T-cell (primary cell): ENCODE data around the gene LDLRAP1. TPM values are rescaled to one million over a fixed set of nuclear protein-coding genes. Genes with fewer than 3 reads are reported as not detected.
A peak's percentile ranks its signal among the peaks of the same experiment; 100 is the strongest.

Source experiments
- ATAC-seq, 4 experiments: fragments of 200-7000 bp in 3 of 4; fragments of 150-1000 bp in 1 of 4; cut with Tn5 transposase; replicated peaks in 1 of 4; 1 replicate in 3 of 4; 2 replicates in 1 of 4; pipeline ENCODE4 v1.10.0; 2021; ENCODE audit warnings: moderate library complexity in 3 of 4, mild to moderate bottlenecking in 2 of 4, moderate number of reproducible peaks in 1 of 4
- CTCF ChIA-PET, 2 donors: fragments of 300-600 bp; sonication (Branson Sonifier 250); formaldehyde crosslinking; loops; one replicate each; lab custom pipeline; 2022; ENCODE audit warnings: antibody characterized with exemption in 2 of 2; lab: Charles Lee
- POLR2A ChIA-PET, 2 donors: fragments of 300-600 bp; sonication (Branson Sonifier 250); formaldehyde crosslinking; loops; one replicate each; lab custom pipeline; 2022; ENCODE audit warnings: antibody characterized with exemption in 2 of 2; lab: Charles Lee
- DNase-seq, 35 experiments: peaks; one replicate each; pipeline versions ENCODE4 v3.0.0 to v3.0.0-alpha.2; 2013 to 2023
- H3K27ac ChIP-seq: one replicate; pipeline ENCODE4 v1.5.1; 2013; ENCODE audit warnings: low read length
- H3K27me3 ChIP-seq, 2 experiments: replicated peaks in 1 of 2; 1 replicate in 1 of 2; 2 replicates in 1 of 2; pipeline versions ENCODE4 v1.6.1 to v1.7.0; 2013; ENCODE audit warnings: low read length in 1 of 2, mixed read lengths in 1 of 2; ENCODE audit not compliant: control insufficient read depth in 2 of 2, insufficient read depth in 2 of 2; ENCODE audit errors: extremely low read depth in 1 of 2
- H3K36me3 ChIP-seq, 2 donors: 1 replicate in 1 of 2; 2 replicates in 1 of 2; pipeline versions ENCODE4 v1.6.1 to v1.7.0; 2013; ENCODE audit warnings: low read length in 1 of 2; ENCODE audit not compliant: control insufficient read depth in 2 of 2, insufficient read depth in 1 of 2; ENCODE audit errors: extremely low read depth in 1 of 2
- H3K4me1 ChIP-seq, 2 experiments: 1 replicate in 1 of 2; 2 replicates in 1 of 2; pipeline versions ENCODE4 v1.6.1 to v1.7.0; 2013; ENCODE audit warnings: low read length in 2 of 2, mixed read lengths in 1 of 2; ENCODE audit not compliant: insufficient read depth in 2 of 2, control insufficient read depth in 1 of 2; ENCODE audit errors: extremely low read depth in 1 of 2
- H3K4me3 ChIP-seq, 2 donors: 1 replicate in 1 of 2; 2 replicates in 1 of 2; pipeline versions ENCODE4 v1.5.1 to v1.7.0; 2013; ENCODE audit warnings: mild to moderate bottlenecking in 2 of 2, low read length in 1 of 2, moderate library complexity in 1 of 2; ENCODE audit not compliant: control insufficient read depth in 1 of 2; ENCODE audit errors: extremely low read depth in 1 of 2
- H3K9me3 ChIP-seq: 2 replicates; pipeline ENCODE4 v1.7.0; 2013
- H3K27ac Mint-ChIP-seq, 2 donors: one replicate each; pipeline ENCODE4 v1.8.0; 2020 to 2021; ENCODE audit warnings: mild to moderate bottlenecking in 2 of 2, mixed read lengths in 2 of 2
- H3K27me3 Mint-ChIP-seq, 2 donors: one replicate each; pipeline ENCODE4 v1.8.0; 2021 to 2022; ENCODE audit warnings: mixed read lengths in 2 of 2
- H3K36me3 Mint-ChIP-seq: one replicate; pipeline ENCODE4 v1.8.0; 2021; ENCODE audit warnings: mixed read lengths
- H3K4me1 Mint-ChIP-seq, 3 donors: one replicate each; pipeline ENCODE4 v1.8.0; 2020 to 2022; ENCODE audit warnings: mixed read lengths in 3 of 3, mild to moderate bottlenecking in 1 of 3
- H3K4me3 Mint-ChIP-seq, 3 donors: one replicate each; pipeline ENCODE4 v1.8.0; 2020 to 2022; ENCODE audit warnings: mild to moderate bottlenecking in 3 of 3, mixed read lengths in 3 of 3, moderate library complexity in 3 of 3
- H3K9me3 Mint-ChIP-seq, 3 donors: one replicate each; pipeline ENCODE4 v1.8.0; 2020 to 2022; ENCODE audit warnings: mixed read lengths in 3 of 3
- whole genome bisulfite sequencing: methylation state at CpG from one replicate; pipeline ENCODE4 v1.1.5; 2013; ENCODE audit warnings: missing lambda C conversion rate; ENCODE audit not compliant: insufficient coverage; 5-methylcytosine and 5-hydroxymethylcytosine counted together
- total RNA-seq, 35 experiments: library from RNA in 6 of 35; stranded (reverse) in 6 of 35; fragments of 120-200 nt in 1 of 35; gene quantifications; one replicate each; pipeline versions ENCODE4 v1.2.1 to v1.2.4 and lab custom pipeline; 2013 to 2026

Gene LDLRAP1
- total RNA-seq, 5 donors from 2014 or later (not counting 1 experiment from before 2014, with no cell fraction given): 143 to 298 (median 222) TPM

- Histone ChIP-seq H3K4me1 (peaks cover 3 to 62% of the 10 kb centered on the region in 2 experiments), H3K9me3 (no peaks in the 10 kb centered on the region), H3K27me3 (peaks cover 0 to 10% of the 10 kb centered on the region in 2 experiments), H3K36me3 (peaks cover 4 to 10% of the 10 kb centered on the region in 2 donors), H3K27ac (no peak overlapping the region), H3K4me3 (no peak overlapping the region)
- ChIA-PET CTCF (interaction anchor here (0.5 to 1.4 kb wide), 10 partner anchors 10 to 933 kb away, joined by 3 to 4 read pairs (median 4); no protein-coding TSS in a partner anchor), POLR2A (interaction anchor here in 1 of 2 donors (0.6 kb wide), 2 partner anchors 25 to 262 kb away, joined by 3 to 9 read pairs; no protein-coding TSS in a partner anchor)
- DNase-seq (peak in 27 of 35 experiments; percentile 22 to 71 (median 48)), ATAC-seq (peak; percentile 56 to 77 (median 60))
- peaks cover 4% of the 10 kb centered on the region for H3K36me3 Mint-ChIP-seq
- H3K4me3 Mint-ChIP-seq: peak overlapping the region in 1 of 3 donors; percentile 43
- 63% methylated on average over 6 of the region's 18 CpGs for WGBS
- no peaks in the 10 kb centered on the region for H3K9me3 Mint-ChIP-seq
- no peaks in the 10 kb centered on the region for H3K27me3 Mint-ChIP-seq
- peaks cover 56 to 59% (median 58%) of the 10 kb centered on the region in 3 donors for H3K4me1 Mint-ChIP-seq
- H3K27ac Mint-ChIP-seq: peak overlapping the region; percentile 61 to 71
Observed at GRCh38 chr1:25572708-25573590, 29.5 kb downstream of the LDLRAP1 start.

GRCh38 chr1:25573591-25573930 lies 30.2 kb downstream of the LDLRAP1 start:
- H3K4me1 ChIP-seq: peaks cover 0 to 55% of the 10 kb centered on the region in 2 experiments

GRCh38 chr1:25573961-25574360 lies 30.6 kb downstream of the LDLRAP1 start:
- Histone ChIP-seq H3K9me3 (no peaks in the 10 kb centered on the region), H3K36me3 (peaks cover 0 to under 1% of the 10 kb centered on the region in 2 donors), H3K4me1 (peaks cover 0 to 51% of the 10 kb centered on the region in 2 experiments), H3K27ac (no peak overlapping the region), H3K4me3 (no peak overlapping the region), H3K27me3 (peaks cover 0 to 10% of the 10 kb centered on the region in 2 experiments)
- Mint-ChIP-seq H3K4me1 (peaks cover 46 to 49% (median 48%) of the 10 kb centered on the region in 3 donors), H3K4me3 (no peak overlapping the region), H3K27me3 (no peaks in the 10 kb centered on the region), H3K9me3 (no peaks in the 10 kb centered on the region), H3K36me3 (no peaks in the 10 kb centered on the region), H3K27ac (peak overlapping the region in 1 of 2 donors; percentile 80)
- ChIA-PET CTCF (no interaction called here), POLR2A (no interaction called here)
- 100% methylated on average over 7 of the region's 8 CpGs for WGBS
- no peak for ATAC-seq
- DNase-seq: no peak

More at GRCh38 chr1:25573591-25573930, 30.2 kb downstream of the LDLRAP1 start:
- ATAC-seq (no peak), DNase-seq (no peak)
- H3K27me3 Mint-ChIP-seq: no peaks in the 10 kb centered on the region
- H3K27ac ChIP-seq: no peak overlapping the region
- H3K36me3 ChIP-seq: peaks cover 0 to 4% of the 10 kb centered on the region in 2 donors
- H3K36me3 Mint-ChIP-seq: no peaks in the 10 kb centered on the region
- H3K27me3 ChIP-seq: peaks cover 0 to 10% of the 10 kb centered on the region in 2 experiments
- POLR2A ChIA-PET: interaction anchor here in 1 of 2 donors (0.6 kb wide), 1 partner anchor 26 kb away, joined by 9 read pairs; no protein-coding TSS in a partner anchor
- CTCF ChIA-PET: no interaction called here
- no peak overlapping the region for H3K4me3 ChIP-seq
- H3K9me3 ChIP-seq: no peaks in the 10 kb centered on the region
- peaks cover 50 to 53% (median 52%) of the 10 kb centered on the region in 3 donors for H3K4me1 Mint-ChIP-seq
- no peaks in the 10 kb centered on the region for H3K9me3 Mint-ChIP-seq
- H3K27ac Mint-ChIP-seq: peak overlapping the region; percentile 61 to 71
- 87% methylated on average over 8 of the region's 9 CpGs for WGBS
- H3K4me3 Mint-ChIP-seq: no peak overlapping the region

GRCh38 chr1:25575191-25575590 lies 31.8 kb downstream of the LDLRAP1 start:
- no peak overlapping the region for H3K4me3 Mint-ChIP-seq
- CTCF ChIA-PET: interaction anchor here (0.6 to 0.7 kb wide), 5 partner anchors 25 to 234 kb away, joined by 3 read pairs; no protein-coding TSS in a partner anchor
- Histone ChIP-seq H3K27me3 (peaks cover 0 to 10% of the 10 kb centered on the region in 2 experiments), H3K36me3 (no peaks in the 10 kb centered on the region), H3K9me3 (no peaks in the 10 kb centered on the region), H3K4me3 (no peak overlapping the region), H3K27ac (no peak overlapping the region), H3K4me1 (peaks cover 0 to 42% of the 10 kb centered on the region in 2 experiments)
- POLR2A ChIA-PET: no interaction called here
- DNase-seq (no peak), ATAC-seq (no peak)
- H3K36me3 Mint-ChIP-seq: no peaks in the 10 kb centered on the region
- H3K27ac Mint-ChIP-seq: no peak overlapping the region
- no peaks in the 10 kb centered on the region for H3K27me3 Mint-ChIP-seq
- WGBS: no CpG with 5 or more reads among the region's 2 CpGs
- H3K4me1 Mint-ChIP-seq: peaks cover 34 to 37% (median 36%) of the 10 kb centered on the region in 3 donors
- H3K9me3 Mint-ChIP-seq: no peaks in the 10 kb centered on the region

GRCh38 chr1:25576459-25577133 lies 33.2 kb downstream of the LDLRAP1 start:
- Histone ChIP-seq H3K27me3 (peaks cover 0 to 15% of the 10 kb centered on the region in 2 experiments), H3K36me3 (no peaks in the 10 kb centered on the region), H3K27ac (no peak overlapping the region), H3K4me1 (peaks cover 0 to 33% of the 10 kb centered on the region in 2 experiments), H3K9me3 (no peaks in the 10 kb centered on the region), H3K4me3 (no peak overlapping the region)
- Mint-ChIP-seq H3K36me3 (no peaks in the 10 kb centered on the region), H3K27me3 (no peaks in the 10 kb centered on the region), H3K4me1 (peaks cover 26 to 35% (median 28%) of the 10 kb centered on the region in 3 donors), H3K9me3 (no peaks in the 10 kb centered on the region), H3K27ac (no peak overlapping the region), H3K4me3 (no peak overlapping the region)
- WGBS: 87% methylated on average over 12 of the region's 18 CpGs
- no peak for DNase-seq
- POLR2A ChIA-PET: no interaction called here
- CTCF ChIA-PET: no interaction called here
- no peak for ATAC-seq
